CD14-positive monocyte (primary cell): Measurements from ENCODE around the gene AGO1. TPM values are rescaled to one million over a fixed set of nuclear protein-coding genes. Genes with fewer than 3 reads are reported as not detected.
"Not testable (repeated sequence)": the region's sequence is repeated elsewhere in the genome, so short reads cannot be mapped to it uniquely, and the experiment has no call there.

Experiments used
- DNase-seq, 3 donors: peaks; one replicate each; pipeline ENCODE4 v3.0.0-alpha.2; 2011 to 2022
- H2AFZ ChIP-seq: 2 replicates; pipeline ENCODE4 v1.6.0; 2012; ENCODE audit warnings: mild to moderate bottlenecking, low read depth, low read length, inconsistent platforms; ENCODE audit not compliant: insufficient read depth, poor library complexity, severe bottlenecking
- H3K27ac ChIP-seq, 2 donors: 1 replicate in 1 of 2; 2 replicates in 1 of 2; pipeline ENCODE4 v1.5.1; 2012 to 2013; ENCODE audit warnings: low read length in 2 of 2, control low read depth in 1 of 2, inconsistent platforms in 1 of 2, low read depth in 1 of 2, mild to moderate bottlenecking in 1 of 2
- H3K27me3 ChIP-seq, 2 donors: one replicate each; pipeline versions ENCODE4 v1.6.0 to v1.6.1; 2011 to 2013; ENCODE audit warnings: low read length in 2 of 2; ENCODE audit not compliant: control insufficient read depth in 2 of 2, insufficient read depth in 2 of 2
- H3K36me3 ChIP-seq, 2 donors: replicated peaks in 1 of 2; 1 replicate in 1 of 2; 2 replicates in 1 of 2; pipeline versions ENCODE4 v1.5.1 to v1.6.1; 2012 to 2013; ENCODE audit warnings: low read length in 2 of 2, control low read depth in 1 of 2, inconsistent platforms in 1 of 2, mild to moderate bottlenecking in 1 of 2; ENCODE audit not compliant: insufficient read depth in 2 of 2, control insufficient read depth in 1 of 2
- H3K4me1 ChIP-seq, 2 donors: 1 replicate in 1 of 2; 2 replicates in 1 of 2; pipeline versions ENCODE4 v1.5.1 to v1.6.1; 2012 to 2013; ENCODE audit warnings: low read length in 2 of 2, control low read depth in 1 of 2, inconsistent platforms in 1 of 2, mild to moderate bottlenecking in 1 of 2, moderate library complexity in 1 of 2; ENCODE audit not compliant: insufficient read depth in 2 of 2, control insufficient read depth in 1 of 2
- H3K4me2 ChIP-seq: replicated peaks from 2 replicates; pipeline ENCODE3; 2012; ENCODE audit warnings: low read length, moderate library complexity, mild to moderate bottlenecking; ENCODE audit not compliant: poor library complexity, severe bottlenecking; ENCODE audit errors: extremely low read depth
- H3K4me3 ChIP-seq, 3 experiments: fragments of 200-600 bp in 1 of 3; sonication (generic) in 1 of 3; replicated peaks in 1 of 3; 1 replicate in 2 of 3; 2 replicates in 1 of 3; pipeline ENCODE4 v1.5.1; 2011 to 2013; ENCODE audit warnings: low read length in 3 of 3, mild to moderate bottlenecking in 3 of 3, control low read depth in 2 of 3, low read depth in 2 of 3, inconsistent platforms in 1 of 3, moderate library complexity in 1 of 3
- H3K79me2 ChIP-seq: 2 replicates; pipeline ENCODE4 v1.6.0; 2012; ENCODE audit warnings: mild to moderate bottlenecking, control low read depth, inconsistent platforms, low read length, moderate library complexity; ENCODE audit not compliant: insufficient read depth
- H3K9ac ChIP-seq: 2 replicates; pipeline ENCODE4 v1.6.0; 2017; ENCODE audit warnings: low read length, mild to moderate bottlenecking; ENCODE audit not compliant: insufficient read depth, poor library complexity, severe bottlenecking
- H3K9me3 ChIP-seq, 2 donors: replicated peaks in 1 of 2; 1 replicate in 1 of 2; 2 replicates in 1 of 2; pipeline versions ENCODE4 v1.5.1 to v1.6.1; 2012 to 2013; ENCODE audit warnings: low read length in 2 of 2, control low read depth in 1 of 2; ENCODE audit not compliant: control insufficient read depth in 1 of 2, insufficient read depth in 1 of 2
- H4K20me1 ChIP-seq: 2 replicates; pipeline ENCODE4 v1.6.0; 2012; ENCODE audit warnings: mild to moderate bottlenecking, low read length, control low read depth, moderate library complexity; ENCODE audit not compliant: insufficient read depth
- H3K27ac Mint-ChIP-seq, 7 donors: one replicate each; pipeline ENCODE4 v1.8.0; 2020; ENCODE audit warnings: mild to moderate bottlenecking in 7 of 7, mixed read lengths in 7 of 7, moderate library complexity in 6 of 7, inconsistent platforms in 2 of 7
- H3K27me3 Mint-ChIP-seq, 3 donors: one replicate each; pipeline ENCODE4 v1.8.0; 2021 to 2022; ENCODE audit warnings: low read depth in 3 of 3, mild to moderate bottlenecking in 3 of 3, mixed read lengths in 3 of 3, moderate library complexity in 3 of 3, inconsistent platforms in 1 of 3
- H3K36me3 Mint-ChIP-seq, 2 donors: one replicate each; pipeline ENCODE4 v1.8.0; 2020; ENCODE audit warnings: mixed read lengths in 2 of 2, inconsistent platforms in 1 of 2, mild to moderate bottlenecking in 1 of 2
- H3K4me1 Mint-ChIP-seq: one replicate; pipeline ENCODE4 v1.8.0; 2020; ENCODE audit warnings: mild to moderate bottlenecking, mixed read lengths
- H3K4me3 Mint-ChIP-seq, 2 donors: one replicate each; pipeline ENCODE4 v1.8.0; 2020; ENCODE audit warnings: mild to moderate bottlenecking in 2 of 2, mixed read lengths in 2 of 2, moderate library complexity in 1 of 2
- H3K9me3 Mint-ChIP-seq, 7 donors: one replicate each; pipeline ENCODE4 v1.8.0; 2020 to 2022; ENCODE audit warnings: mixed read lengths in 7 of 7, mild to moderate bottlenecking in 6 of 7, moderate library complexity in 6 of 7, inconsistent platforms in 2 of 7
- CTCF ChIP-seq: fragments of 200-600 bp; IDR thresholded peaks from one replicate; pipeline ENCODE4 v1.8.0; 2022; ENCODE audit warnings: antibody characterized with exemption, mild to moderate bottlenecking
- WGBS: methylation state at CpG from one replicate; pipeline ENCODE4 v1.1.5; 2013; ENCODE audit warnings: missing lambda C conversion rate; ENCODE audit not compliant: insufficient coverage; 5-methylcytosine and 5-hydroxymethylcytosine counted together
- intact Hi-C, 2 donors: fragments of 100-400 bp; cut with micrococcal nuclease; formaldehyde crosslinking; loops; one replicate each; pipeline versions ENCODE4 v1.15.0 to v1.15.1; 2023
- polyA plus RNA-seq, 3 donors: library from polyadenylated mRNA; depleted of rRNA in 1 of 3; unstranded in 2 of 3; stranded (reverse) in 1 of 3; fragments of 300-500 nt in 2 of 3; fragments of >200 nt in 1 of 3; fragmentation: Illumina TruSeq in 2 of 3; gene quantifications; 1 replicate in 2 of 3; 2 replicates in 1 of 3; pipeline ENCODE4 v1.2.3, GENCODE V29; 2012 to 2021

The AGO1 gene
- polyA plus RNA-seq, 3 donors, result 10.9 to 19.4 (median 13.9) TPM

GRCh38 chr1:35968396-35968795 lies 85.4 kb downstream of the AGO1 start:
- no CpG with 5 or more reads among the region's 1 CpG for WGBS
- H3K79me2 ChIP-seq, result peaks cover 39% of the 10 kb centered on the region

GRCh38 chr1:35971601-35972000 lies 88.6 kb downstream of the AGO1 start:
- H3K27ac Mint-ChIP-seq, result peak overlapping the region in 2 of 7 donors; percentile 25 to 69
- H3K4me3 Mint-ChIP-seq, result no peak overlapping the region
- no peaks in the 10 kb centered on the region for H3K27me3 ChIP-seq
- no peak overlapping the region for H3K4me3 ChIP-seq
- H2AFZ ChIP-seq, result no peak overlapping the region
- peaks cover 0 to 6% (median 2%) of the 10 kb centered on the region in 7 donors for H3K9me3 Mint-ChIP-seq
- peaks cover 6% of the 10 kb centered on the region for H3K4me1 Mint-ChIP-seq
- H3K36me3 Mint-ChIP-seq, result peaks cover 61 to 77% of the 10 kb centered on the region in 2 donors
- peaks cover 46 to 78% of the 10 kb centered on the region in 2 donors for H3K36me3 ChIP-seq
- H4K20me1 ChIP-seq, result no peaks in the 10 kb centered on the region
- H3K9ac ChIP-seq, result no peak overlapping the region
- no CpG with 5 or more reads among the region's 2 CpGs for WGBS
- H3K27ac ChIP-seq, result no peak overlapping the region
- no peaks in the 10 kb centered on the region for H3K4me1 ChIP-seq
- H3K9me3 ChIP-seq, result no peaks in the 10 kb centered on the region
- no peak overlapping the region for H3K4me2 ChIP-seq
- no peak for TF ChIP-seq CTCF
- intact Hi-C loops, result no loop called here
- H3K27me3 Mint-ChIP-seq, result peaks cover 0 to 2% (median 0%) of the 10 kb centered on the region in 3 donors
- peaks cover 19% of the 10 kb centered on the region for H3K79me2 ChIP-seq
- no peak for DNase-seq

More at GRCh38 chr1:35968396-35968795, 85.4 kb downstream of the AGO1 start:
- Mint-ChIP-seq H3K36me3 (peaks cover 44 to 66% of the 10 kb centered on the region in 2 donors), H3K27ac (peak overlapping the region in 2 of 7 donors; percentile 26 to 48), H3K4me3 (no peak overlapping the region), H3K27me3 (peaks cover 0 to 2% (median 0%) of the 10 kb centered on the region in 3 donors), H3K9me3 (peaks cover 0 to 3% (median 2%) of the 10 kb centered on the region in 7 donors), H3K4me1 (peaks cover 4% of the 10 kb centered on the region)
- intact Hi-C loops, result no loop called here
- H3K36me3 ChIP-seq, result peaks cover 33 to 49% of the 10 kb centered on the region in 2 donors
- H2AFZ ChIP-seq, result no peak overlapping the region
- H3K4me1 ChIP-seq, result no peaks in the 10 kb centered on the region
- no peaks in the 10 kb centered on the region for H3K9me3 ChIP-seq
- H3K27me3 ChIP-seq, result no peaks in the 10 kb centered on the region
- no peak overlapping the region for H3K27ac ChIP-seq
- H3K4me3 ChIP-seq, result no peak overlapping the region
- DNase-seq, result no peak
- H3K4me2 ChIP-seq, result no peak overlapping the region
- TF ChIP-seq CTCF, result no peak
- no peaks in the 10 kb centered on the region for H4K20me1 ChIP-seq
- no peak overlapping the region for H3K9ac ChIP-seq

DNA sequence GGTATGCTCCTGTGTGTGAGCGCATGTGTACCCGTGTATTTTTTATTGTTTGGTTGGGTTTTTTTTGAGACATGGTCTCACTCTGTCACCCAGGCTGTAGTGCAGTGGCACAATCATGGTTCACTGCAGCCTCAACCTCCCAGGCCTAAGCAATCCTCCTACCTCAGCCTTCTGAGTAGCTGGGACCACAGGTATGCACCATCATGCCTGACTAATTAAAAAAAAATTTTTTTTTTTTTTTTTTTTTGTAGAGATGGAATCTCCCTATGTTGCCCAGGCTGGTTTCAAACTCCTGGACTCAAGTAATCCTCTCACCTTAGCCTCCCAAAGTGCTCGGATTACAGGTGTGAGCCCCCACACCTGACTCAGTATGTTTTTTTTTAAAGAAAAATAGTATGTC lies 89.6 kb downstream of the AGO1 start:
- intact Hi-C loops, H3K4me2 ChIP-seq, H3K9me3 ChIP-seq, H3K4me3 Mint-ChIP-seq, DNase-seq, H3K4me3 ChIP-seq, H3K27ac ChIP-seq, H3K27me3 ChIP-seq, H3K4me1 ChIP-seq, H3K27me3 Mint-ChIP-seq, H3K9ac ChIP-seq, H2AFZ ChIP-seq, H3K4me1 Mint-ChIP-seq, H4K20me1 ChIP-seq, H3K9me3 Mint-ChIP-seq, H3K27ac Mint-ChIP-seq: not testable (repeated sequence)
- no CpG with 5 or more reads among the region's 3 CpGs for WGBS
- Histone ChIP-seq H3K79me2 (peaks cover 21% of the 10 kb centered on the region), H3K36me3 (peaks cover 42 to 79% of the 10 kb centered on the region in 2 donors)
- peaks cover 58 to 73% of the 10 kb centered on the region in 2 donors for H3K36me3 Mint-ChIP-seq
